Panc1 (cell line): ENCODE results near the gene APOF. TPM values are rescaled to one million over a fixed set of nuclear protein-coding genes. Genes with fewer than 3 reads are reported as not detected.

ENCODE experiments used
- ATAC-seq: fragments of 200-7000 bp; cut with Tn5 transposase; 2 replicates; pipeline ENCODE4 v1.9.1; 2020; ENCODE audit warnings: mild to moderate bottlenecking, moderate library complexity
- BruUV-seq: library from RNA; stranded (reverse); fragments of 400-500 nt; replicated peaks from 2 replicates; lab custom pipeline; 2021; lab: Mats Ljungman, UMichigan
- CTCF ChIA-PET: fragments of 300-600 bp; sonication (Branson Sonifier 250); formaldehyde crosslinking; loops from one replicate; lab custom pipeline; 2022; ENCODE audit warnings: antibody characterized with exemption; lab: Charles Lee
- POLR2A ChIA-PET: fragments of 300-600 bp; sonication (Branson Sonifier 250); formaldehyde crosslinking; loops from one replicate; lab custom pipeline; 2022; ENCODE audit warnings: antibody characterized with exemption; lab: Charles Lee
- DNase-seq: peaks from one replicate; pipeline ENCODE4 v3.0.0-alpha.2; 2010; ENCODE audit warnings: low read depth, low spot score
- H3K27ac ChIP-seq: 2 replicates; pipeline ENCODE4 v1.5.1; 2011; ENCODE audit warnings: mild to moderate bottlenecking, low read length, inconsistent platforms
- H3K27me3 ChIP-seq: fragments of 200-500 bp; sonication (Bioruptor generic); 2 replicates; pipeline ENCODE4 v1.6.0; 2014; ENCODE audit warnings: low read length, inconsistent platforms; ENCODE audit not compliant: control insufficient read depth, insufficient read depth
- H3K36me3 ChIP-seq: fragments of 200-500 bp; sonication (Bioruptor generic); 2 replicates; pipeline ENCODE4 v1.5.1; 2014; ENCODE audit warnings: inconsistent platforms, mild to moderate bottlenecking, low read length, moderate library complexity; ENCODE audit not compliant: control insufficient read depth, insufficient read depth
- H3K4me1 ChIP-seq: 2 replicates; pipeline ENCODE4 v1.5.1; 2011; ENCODE audit warnings: inconsistent platforms, mild to moderate bottlenecking, low read length, moderate library complexity; ENCODE audit not compliant: control insufficient read depth, insufficient read depth
- H3K4me3 ChIP-seq, 2 experiments: 2 replicates each; pipeline ENCODE4 v1.5.1; 2011 to 2012; ENCODE audit warnings: low read depth in 2 of 2, low read length in 2 of 2, mild to moderate bottlenecking in 2 of 2, inconsistent platforms in 1 of 2, moderate library complexity in 1 of 2
- H3K9me3 ChIP-seq: fragments of 200-500 bp; sonication (Bioruptor generic); 2 replicates; pipeline ENCODE4 v1.5.1; 2014; ENCODE audit warnings: low read depth, mild to moderate bottlenecking, inconsistent platforms, low read length, moderate library complexity; ENCODE audit not compliant: control insufficient read depth, insufficient read depth
- POLR2AphosphoS5 ChIP-seq: IDR thresholded peaks from 2 replicates; pipeline ENCODE4 v1.6.1; 2012; ENCODE audit warnings: mild to moderate bottlenecking, low read depth, low read length, moderate library complexity
- SIN3A ChIP-seq: IDR thresholded peaks from 2 replicates; pipeline ENCODE4 v1.6.1; 2012; ENCODE audit warnings: low read depth, mild to moderate bottlenecking, low read length, moderate library complexity, borderline replicate concordance; ENCODE audit not compliant: insufficient read depth
- TCF7L2 ChIP-seq: IDR thresholded peaks from 2 replicates; pipeline ENCODE4 v1.6.1; 2011; ENCODE audit warnings: mild to moderate bottlenecking, low read depth, low read length, inconsistent platforms
- in situ Hi-C: cut with HindIII; loops from 2 replicates; pipeline ENCODE4 v1.10.0; 2016; ENCODE audit warnings: low sequenced_read_pairs, low pct_unique_long_range_greater_than_20kb
- intact Hi-C: fragments of 100-400 bp; cut with micrococcal nuclease; formaldehyde crosslinking; loops from one replicate; pipeline ENCODE4 v1.10.0; 2022; ENCODE audit not compliant: unreplicated experiment
- total RNA-seq: library from RNA; stranded (reverse); gene quantifications from one replicate; pipeline ENCODE4 v1.2.1, GENCODE V29; 2021; ENCODE audit not compliant: unreplicated experiment
- TF ChIP-seq, protein P1 (sequence below): fragments of 450-650 bp; IDR thresholded peaks from 2 replicates; pipeline ENCODE4 v1.5.1; 2017; ENCODE audit warnings: mild to moderate bottlenecking
- TF ChIP-seq, protein P2 (sequence below), 2 experiments: IDR thresholded peaks; 2 replicates each; pipeline ENCODE4 v1.6.1; 2011 to 2012; ENCODE audit warnings: low read depth in 2 of 2, control low read depth in 1 of 2, low read length in 1 of 2, mild to moderate bottlenecking in 1 of 2, moderate library complexity in 1 of 2; ENCODE audit not compliant: insufficient read depth in 1 of 2

APOF gene
- total RNA-seq, 1 experiment from 2014 or later = 0.10 TPM

DNA sequence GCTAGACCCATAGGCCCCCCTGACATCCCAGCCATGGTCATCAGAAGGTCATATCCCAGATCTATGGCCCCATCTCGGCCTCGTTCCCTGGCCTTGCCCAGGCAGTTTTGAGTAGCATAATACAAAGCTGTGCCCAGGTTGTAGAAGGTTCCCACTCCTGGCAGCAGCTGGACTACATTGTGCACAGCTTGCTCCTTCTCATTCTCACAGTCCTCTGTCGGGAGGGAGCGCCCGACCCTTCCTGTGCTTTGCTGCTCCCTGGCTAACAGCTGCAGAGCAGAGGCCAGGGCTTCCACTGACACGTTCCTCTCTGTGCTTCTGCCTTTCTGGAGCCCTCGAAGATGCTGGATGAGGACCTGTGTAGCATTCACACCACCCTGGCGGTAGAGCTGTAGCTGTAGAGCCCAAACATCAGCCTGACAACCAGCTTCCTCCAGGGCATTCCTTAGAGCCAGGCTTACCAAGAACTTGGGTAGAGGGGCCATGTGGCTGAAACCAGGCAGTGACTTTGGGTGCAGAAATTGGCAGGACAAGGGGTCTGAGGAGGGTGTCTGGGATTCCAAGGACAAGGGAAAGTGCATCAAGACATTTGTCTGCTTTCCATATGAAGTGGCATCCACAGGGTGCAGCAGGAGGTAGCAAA lies 1.0 kb downstream of the APOF start:
- no peaks in the 10 kb centered on the region for H3K9me3 ChIP-seq
- CTCF ChIA-PET = no interaction called here
- no TSS peak for BruUV-seq
- H3K36me3 ChIP-seq = no peaks in the 10 kb centered on the region; the same call in 1 of the 2 replicates
- intact Hi-C loops = loop anchor here (10.0 kb wide), 1 partner anchor 103 kb away; the partner anchor contains the start of gene SPRYD4
- no peaks in the 10 kb centered on the region for H3K27me3 ChIP-seq
- POLR2A ChIA-PET = interaction anchor here (0.6 kb wide), 1 partner anchor 23 kb away, joined by 3 read pairs; the partner anchor contains the start of gene IL23A
- TF ChIP-seq TCF7L2 (no peak), SIN3A (no peak), POLR2AphosphoS5 (no peak)
- TF ChIP-seq, protein P1, sequence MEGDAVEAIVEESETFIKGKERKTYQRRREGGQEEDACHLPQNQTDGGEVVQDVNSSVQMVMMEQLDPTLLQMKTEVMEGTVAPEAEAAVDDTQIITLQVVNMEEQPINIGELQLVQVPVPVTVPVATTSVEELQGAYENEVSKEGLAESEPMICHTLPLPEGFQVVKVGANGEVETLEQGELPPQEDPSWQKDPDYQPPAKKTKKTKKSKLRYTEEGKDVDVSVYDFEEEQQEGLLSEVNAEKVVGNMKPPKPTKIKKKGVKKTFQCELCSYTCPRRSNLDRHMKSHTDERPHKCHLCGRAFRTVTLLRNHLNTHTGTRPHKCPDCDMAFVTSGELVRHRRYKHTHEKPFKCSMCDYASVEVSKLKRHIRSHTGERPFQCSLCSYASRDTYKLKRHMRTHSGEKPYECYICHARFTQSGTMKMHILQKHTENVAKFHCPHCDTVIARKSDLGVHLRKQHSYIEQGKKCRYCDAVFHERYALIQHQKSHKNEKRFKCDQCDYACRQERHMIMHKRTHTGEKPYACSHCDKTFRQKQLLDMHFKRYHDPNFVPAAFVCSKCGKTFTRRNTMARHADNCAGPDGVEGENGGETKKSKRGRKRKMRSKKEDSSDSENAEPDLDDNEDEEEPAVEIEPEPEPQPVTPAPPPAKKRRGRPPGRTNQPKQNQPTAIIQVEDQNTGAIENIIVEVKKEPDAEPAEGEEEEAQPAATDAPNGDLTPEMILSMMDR = no peak
- TF ChIP-seq, protein P2, sequence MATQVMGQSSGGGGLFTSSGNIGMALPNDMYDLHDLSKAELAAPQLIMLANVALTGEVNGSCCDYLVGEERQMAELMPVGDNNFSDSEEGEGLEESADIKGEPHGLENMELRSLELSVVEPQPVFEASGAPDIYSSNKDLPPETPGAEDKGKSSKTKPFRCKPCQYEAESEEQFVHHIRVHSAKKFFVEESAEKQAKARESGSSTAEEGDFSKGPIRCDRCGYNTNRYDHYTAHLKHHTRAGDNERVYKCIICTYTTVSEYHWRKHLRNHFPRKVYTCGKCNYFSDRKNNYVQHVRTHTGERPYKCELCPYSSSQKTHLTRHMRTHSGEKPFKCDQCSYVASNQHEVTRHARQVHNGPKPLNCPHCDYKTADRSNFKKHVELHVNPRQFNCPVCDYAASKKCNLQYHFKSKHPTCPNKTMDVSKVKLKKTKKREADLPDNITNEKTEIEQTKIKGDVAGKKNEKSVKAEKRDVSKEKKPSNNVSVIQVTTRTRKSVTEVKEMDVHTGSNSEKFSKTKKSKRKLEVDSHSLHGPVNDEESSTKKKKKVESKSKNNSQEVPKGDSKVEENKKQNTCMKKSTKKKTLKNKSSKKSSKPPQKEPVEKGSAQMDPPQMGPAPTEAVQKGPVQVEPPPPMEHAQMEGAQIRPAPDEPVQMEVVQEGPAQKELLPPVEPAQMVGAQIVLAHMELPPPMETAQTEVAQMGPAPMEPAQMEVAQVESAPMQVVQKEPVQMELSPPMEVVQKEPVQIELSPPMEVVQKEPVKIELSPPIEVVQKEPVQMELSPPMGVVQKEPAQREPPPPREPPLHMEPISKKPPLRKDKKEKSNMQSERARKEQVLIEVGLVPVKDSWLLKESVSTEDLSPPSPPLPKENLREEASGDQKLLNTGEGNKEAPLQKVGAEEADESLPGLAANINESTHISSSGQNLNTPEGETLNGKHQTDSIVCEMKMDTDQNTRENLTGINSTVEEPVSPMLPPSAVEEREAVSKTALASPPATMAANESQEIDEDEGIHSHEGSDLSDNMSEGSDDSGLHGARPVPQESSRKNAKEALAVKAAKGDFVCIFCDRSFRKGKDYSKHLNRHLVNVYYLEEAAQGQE (IDR thresholded peaks at IDR 0.05; ENCODE audit: insufficient read depth in 1 of 2, low read depth in 2 of 2, low read length in 1 of 2) = no peak
- DNase-seq = no peak
- ATAC-seq = no peak
- peaks cover 8% of the 10 kb centered on the region for H3K4me1 ChIP-seq
- in situ Hi-C loops = no loop called here
- no peak overlapping the region for H3K27ac ChIP-seq
- H3K4me3 ChIP-seq = peak overlapping the region in 1 of 2 experiments; percentile 87; a peak in 1 of 4 replicates

DNA sequence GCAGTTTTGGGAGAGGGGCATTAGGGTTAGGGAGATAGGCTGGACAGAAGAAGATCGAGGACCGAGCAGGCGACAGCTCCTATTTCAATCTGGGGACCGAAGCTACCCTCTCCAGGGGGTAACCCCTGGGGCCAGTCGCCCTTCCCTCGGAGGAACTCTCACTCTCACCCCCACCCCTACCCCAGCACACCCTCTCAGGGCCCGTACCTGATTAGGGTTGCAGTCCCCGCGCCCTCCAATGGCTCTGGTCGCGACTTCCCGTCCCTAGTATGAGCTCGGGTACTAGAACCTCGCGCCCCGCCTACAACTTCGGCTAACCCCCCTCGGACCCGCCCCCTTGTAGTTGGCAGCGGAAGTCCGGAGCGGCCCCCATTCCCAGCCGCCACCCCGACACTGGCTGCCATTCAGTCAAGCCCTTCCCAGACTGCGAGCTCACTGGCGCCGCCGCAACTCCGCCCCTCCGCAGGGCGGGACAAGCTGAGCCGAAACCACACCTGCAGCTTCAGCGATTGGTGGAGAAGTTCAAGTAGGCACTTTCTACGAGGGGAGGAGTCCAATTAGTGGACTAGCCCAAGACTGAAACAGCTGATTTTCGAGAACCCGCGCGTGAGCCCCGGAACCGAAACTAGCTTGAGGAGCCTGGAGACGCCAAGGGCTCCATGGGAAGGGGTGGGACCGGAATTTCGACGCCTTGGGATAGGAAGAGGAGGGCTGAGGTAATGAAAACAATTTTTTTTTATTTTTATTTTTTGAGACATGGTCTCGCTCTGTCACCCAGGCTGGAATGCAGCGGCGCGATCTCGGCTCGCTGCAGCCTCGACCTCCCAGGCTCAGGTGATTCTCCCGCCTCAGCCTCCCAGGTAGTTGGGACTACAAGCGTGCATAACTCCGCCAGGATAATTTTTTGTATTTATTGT lies 2.5 kb downstream of the APOF start, which contains the start of gene STAT2:
Gene STAT2, minus strand, starts transcription at position 257 of the 917 bp plus-strand sequence. CDS start 3,536 bp downstream, outside the sequence.
- Histone ChIP-seq H3K27ac (peak within 1 kb of the TSS; percentile 96), H3K36me3 (no peaks in the 10 kb centered on the region; the same call in 1 of the 2 replicates), H3K4me1 (peaks cover 8% of the 10 kb centered on the region), H3K9me3 (no peaks in the 10 kb centered on the region), H3K27me3 (no peaks in the 10 kb centered on the region), H3K4me3 (peak within 1 kb of the TSS; percentile 87 to 95)
- DNase-seq (peak; percentile 99), ATAC-seq (peak; percentile 99)
- ChIA-PET CTCF (interaction anchor here (0.5 to 0.9 kb wide), 2 partner anchors 15 to 213 kb away, joined by 5 to 6 read pairs; no protein-coding TSS in a partner anchor), POLR2A (interaction anchor here (0.6 to 1.1 kb wide), 6 partner anchors 8 to 196 kb away, joined by 3 to 8 read pairs (median 4); no protein-coding TSS in a partner anchor)
- intact Hi-C loops = loop anchor here (10.0 kb wide), 1 partner anchor 105 kb away; the partner anchor contains the start of gene SPRYD4
- TF ChIP-seq TCF7L2 = no peak
- TF ChIP-seq POLR2AphosphoS5 = peak; percentile 73
- 0 out of 2 replicates have a peak, but pooled peaks have one; percentile 22 for TF ChIP-seq SIN3A
- in situ Hi-C loops = no loop called here
- BruUV-seq = no TSS peak
